HG03521 (cell line): ENCODE results near the gene HOXB8.

ENCODE experiments used
- ATAC-seq: cut with Tn5 transposase; IDR thresholded peaks from one replicate; pipeline ENCODE4 v1.9.1; 2021; ENCODE audit warnings: mild to moderate bottlenecking, moderate library complexity; ENCODE audit not compliant: unreplicated experiment

HOXB8 gene

GRCh38 chr17:48615047-48615962 lies at the start of gene HOXB8:
TSS of gene HOXB8 (minus strand) at chr17:48615292. CDS start at chr17:48614704, 588 bp downstream.
- ATAC-seq: no peak

GRCh38 chr17:48663134-48663924 lies 48.2 kb upstream of the HOXB8 start:
- ATAC-seq: no peak

- ATAC-seq: no peak
Measured at GRCh38 chr17:48655913-48656312, 40.8 kb upstream of the HOXB8 start.

GRCh38 chr17:48649741-48650140 lies 34.6 kb upstream of the HOXB8 start:
- no peak for ATAC-seq

- no peak for ATAC-seq
Measured at GRCh38 chr17:48647963-48648245, 32.8 kb upstream of the HOXB8 start.

- no peak for ATAC-seq
Measured at GRCh38 chr17:48647103-48647962, 32.2 kb upstream of the HOXB8 start.

GRCh38 chr17:48646183-48647102 lies 31.4 kb upstream of the HOXB8 start:
- no peak for ATAC-seq

- no peak for ATAC-seq
Measured at GRCh38 chr17:48645639-48646182, 30.6 kb upstream of the HOXB8 start.

- ATAC-seq: no peak
Measured at GRCh38 chr17:48644910-48645557, 29.9 kb upstream of the HOXB8 start.

- ATAC-seq: no peak
Measured at GRCh38 chr17:48644159-48644558, 29.1 kb upstream of the HOXB8 start.

GRCh38 chr17:48643697-48644012 lies 28.6 kb upstream of the HOXB8 start:
- no peak for ATAC-seq

- ATAC-seq: no peak
Measured at GRCh38 chr17:48642843-48643696, 28.0 kb upstream of the HOXB8 start.

- no peak for ATAC-seq
Measured at GRCh38 chr17:48642059-48642842, 27.2 kb upstream of the HOXB8 start.

- ATAC-seq: no peak
Measured at GRCh38 chr17:48641541-48642058, 26.5 kb upstream of the HOXB8 start.

- ATAC-seq: no peak
Measured at GRCh38 chr17:48640858-48641180, 25.7 kb upstream of the HOXB8 start.

- no peak for ATAC-seq
Measured at GRCh38 chr17:48639982-48640857, 25.1 kb upstream of the HOXB8 start.

GRCh38 chr17:48639136-48639535 lies 24.0 kb upstream of the HOXB8 start:
- no peak for ATAC-seq
